Spleen (tissue), 11 donors: ENCODE results near the gene PLXNC1. TPM values are rescaled to one million over a fixed set of nuclear protein-coding genes. Genes with fewer than 3 reads are reported as not detected.
A peak's percentile ranks its signal among the peaks of the same experiment; 100 is the strongest.

Experiments used
- DNase-seq: peaks from one replicate; pipeline ENCODE4 v3.0.0-alpha.2; 2020
- H3K27ac ChIP-seq, 8 donors: fragments of 200-600 bp; sonication (generic) in 7 of 8; 1 replicate in 4 of 8; 2 replicates in 4 of 8; pipeline versions ENCODE4 v1.5.0 to v1.8.0; 2016 to 2021; ENCODE audit warnings: inconsistent platforms in 4 of 8, mild to moderate bottlenecking in 4 of 8, moderate library complexity in 1 of 8
- H3K27me3 ChIP-seq, 7 donors: fragments of 200-600 bp; sonication (generic) in 6 of 7; replicated peaks in 1 of 7; 1 replicate in 4 of 7; 2 replicates in 3 of 7; pipeline versions ENCODE4 v1.5.0 to v1.8.0; 2016 to 2021; ENCODE audit warnings: inconsistent platforms in 3 of 7, mild to moderate bottlenecking in 1 of 7
- H3K36me3 ChIP-seq, 6 donors: fragments of 200-600 bp; sonication (generic) in 5 of 6; 1 replicate in 4 of 6; 2 replicates in 2 of 6; pipeline versions ENCODE4 v1.5.0 to v1.8.0; 2016 to 2021; ENCODE audit warnings: inconsistent platforms in 2 of 6
- H3K4me1 ChIP-seq, 6 donors: fragments of 200-600 bp; sonication (generic) in 5 of 6; 1 replicate in 3 of 6; 2 replicates in 3 of 6; pipeline versions ENCODE4 v1.5.0 to v1.8.0; 2016 to 2021; ENCODE audit warnings: inconsistent platforms in 3 of 6
- H3K4me3 ChIP-seq, 8 donors: fragments of 200-600 bp; sonication (generic) in 7 of 8; 1 replicate in 4 of 8; 2 replicates in 4 of 8; pipeline versions ENCODE4 v1.5.0 to v1.8.0; 2016 to 2021; ENCODE audit warnings: inconsistent platforms in 4 of 8, mild to moderate bottlenecking in 4 of 8, moderate library complexity in 2 of 8
- H3K9me3 ChIP-seq, 8 donors: fragments of 200-600 bp; sonication (generic) in 7 of 8; 1 replicate in 4 of 8; 2 replicates in 4 of 8; pipeline versions ENCODE4 v1.5.0 to v1.8.0; 2016 to 2021; ENCODE audit warnings: inconsistent platforms in 4 of 8
- POLR2A ChIP-seq, 3 donors: fragments of 450-650 bp; IDR thresholded peaks; one replicate each; pipeline ENCODE4 v1.5.1; 2017; ENCODE audit warnings: antibody characterized with exemption in 3 of 3, mild to moderate bottlenecking in 1 of 3
- POLR2AphosphoS5 ChIP-seq, 3 donors: sonication (generic); formaldehyde crosslinking; IDR thresholded peaks; one replicate each; pipeline ENCODE4 v1.5.1; 2017; ENCODE audit warnings: antibody characterized with exemption in 3 of 3
- WGBS, 5 donors: extraction: QIAGEN DNeasy Blood & Tissue Kit in 3 of 5; methylation state at CpG; one replicate each; pipeline versions ENCODE4 v1.1.5 to v1.1.7; 2013 to 2018; 5-methylcytosine and 5-hydroxymethylcytosine counted together
- intact Hi-C: fragments of 100-400 bp; cut with DNase I; formaldehyde crosslinking; loops from one replicate; pipeline ENCODE4 v1.15.0; 2023; ENCODE audit warnings: low total_unique reads
- polyA plus RNA-seq, 3 donors: library from polyadenylated mRNA; stranded (reverse); fragments of 200-250 nt; gene quantifications; one replicate each; pipeline ENCODE4 v1.2.1, GENCODE V29; 2013
- total RNA-seq, 7 donors: library from RNA; depleted of rRNA in 3 of 7; stranded (reverse); fragments of >200 nt in 3 of 7; fragmentation: NEBNext Ultra II Directional in 4 of 7; extraction: Animal tissue kit (Norgen Biotek cat#: 25700) in 4 of 7; gene quantifications; one replicate each; pipeline versions ENCODE4 v1.1.0 to v1.2.1, GENCODE V29; 2016 to 2021
- TF ChIP-seq, protein P1 (sequence below), 11 experiments: fragments of 200-600 bp in 7 of 11; fragments of 450-650 bp in 4 of 11; sonication (generic) in 4 of 11; IDR thresholded peaks in 8 of 11; conservative IDR thresholded peaks in 3 of 11; 1 replicate in 7 of 11; 2 replicates in 4 of 11; pipeline versions ENCODE4 v1.4.0 to v1.8.0; 2016 to 2021; ENCODE audit warnings: antibody characterized with exemption in 11 of 11, inconsistent platforms in 4 of 11, mild to moderate bottlenecking in 1 of 11
- donor health status: healthy with polysubstance abuse.
- donor health status: DM: no; HTN: no; CAD: no; lungs with moderate emphysema.
- donor health status: DM: no; HTN: no; CAD: no.
- donor health status: Bipolar disorder and iron deficiency.
- donor health status: healthy.
- donor health status: DM: no; HTN: no; CAD: no.
- donor health status: DM: yes; HTN: yes; CAD: no.

The PLXNC1 gene
- total and polyA plus RNA-seq, 10 donors = 6.8 to 138 (median 69.7) TPM

- TF ChIP-seq, protein P1, sequence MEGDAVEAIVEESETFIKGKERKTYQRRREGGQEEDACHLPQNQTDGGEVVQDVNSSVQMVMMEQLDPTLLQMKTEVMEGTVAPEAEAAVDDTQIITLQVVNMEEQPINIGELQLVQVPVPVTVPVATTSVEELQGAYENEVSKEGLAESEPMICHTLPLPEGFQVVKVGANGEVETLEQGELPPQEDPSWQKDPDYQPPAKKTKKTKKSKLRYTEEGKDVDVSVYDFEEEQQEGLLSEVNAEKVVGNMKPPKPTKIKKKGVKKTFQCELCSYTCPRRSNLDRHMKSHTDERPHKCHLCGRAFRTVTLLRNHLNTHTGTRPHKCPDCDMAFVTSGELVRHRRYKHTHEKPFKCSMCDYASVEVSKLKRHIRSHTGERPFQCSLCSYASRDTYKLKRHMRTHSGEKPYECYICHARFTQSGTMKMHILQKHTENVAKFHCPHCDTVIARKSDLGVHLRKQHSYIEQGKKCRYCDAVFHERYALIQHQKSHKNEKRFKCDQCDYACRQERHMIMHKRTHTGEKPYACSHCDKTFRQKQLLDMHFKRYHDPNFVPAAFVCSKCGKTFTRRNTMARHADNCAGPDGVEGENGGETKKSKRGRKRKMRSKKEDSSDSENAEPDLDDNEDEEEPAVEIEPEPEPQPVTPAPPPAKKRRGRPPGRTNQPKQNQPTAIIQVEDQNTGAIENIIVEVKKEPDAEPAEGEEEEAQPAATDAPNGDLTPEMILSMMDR (IDR thresholded peaks at IDR 0.05 in 8 of 11, conservative IDR thresholded peaks at IDR 0.05 in 3 of 11) = no peak
- TF ChIP-seq POLR2AphosphoS5 (IDR thresholded peaks at IDR 0.05) = no peak
- no peak for TF ChIP-seq POLR2A (IDR thresholded peaks at IDR 0.05)
- peaks cover 0 to 3% (median 0%) of the 10 kb centered on the region in 8 donors for H3K9me3 ChIP-seq
- no peaks in the 10 kb centered on the region for H3K27me3 ChIP-seq
- no peak overlapping the region for H3K4me3 ChIP-seq
- no peak overlapping the region for H3K27ac ChIP-seq
- WGBS, 5 donors = 91 to 100% (median 97%) methylated on average over 1 of the region's 1 CpG
- peaks cover 0 to 4% (median 0%) of the 10 kb centered on the region in 6 donors for H3K4me1 ChIP-seq
- no peak for DNase-seq
- intact Hi-C loops = no loop called here
- H3K36me3 ChIP-seq = peaks cover 0 to 100% (median 12%) of the 10 kb centered on the region in 6 donors
Observed at GRCh38 chr12:94191811-94192210, 43.4 kb downstream of the PLXNC1 start.

- no peak overlapping the region for H3K4me3 ChIP-seq
- peaks cover 0 to 4% (median 0%) of the 10 kb centered on the region in 6 donors for H3K4me1 ChIP-seq
- no peak overlapping the region for H3K27ac ChIP-seq
- intact Hi-C loops = no loop called here
- TF ChIP-seq POLR2A (IDR thresholded peaks at IDR 0.05) = no peak
- TF ChIP-seq, protein P1 (IDR thresholded peaks at IDR 0.05 in 8 of 11, conservative IDR thresholded peaks at IDR 0.05 in 3 of 11) = no peak
- H3K9me3 ChIP-seq = peaks cover 0 to 3% (median 0%) of the 10 kb centered on the region in 8 donors
- H3K36me3 ChIP-seq = peaks cover 0 to 99% (median 8%) of the 10 kb centered on the region in 6 donors
- no peaks in the 10 kb centered on the region for H3K27me3 ChIP-seq
- DNase-seq = no peak
Observed at GRCh38 chr12:94192506-94192905, 44.1 kb downstream of the PLXNC1 start.

DNA sequence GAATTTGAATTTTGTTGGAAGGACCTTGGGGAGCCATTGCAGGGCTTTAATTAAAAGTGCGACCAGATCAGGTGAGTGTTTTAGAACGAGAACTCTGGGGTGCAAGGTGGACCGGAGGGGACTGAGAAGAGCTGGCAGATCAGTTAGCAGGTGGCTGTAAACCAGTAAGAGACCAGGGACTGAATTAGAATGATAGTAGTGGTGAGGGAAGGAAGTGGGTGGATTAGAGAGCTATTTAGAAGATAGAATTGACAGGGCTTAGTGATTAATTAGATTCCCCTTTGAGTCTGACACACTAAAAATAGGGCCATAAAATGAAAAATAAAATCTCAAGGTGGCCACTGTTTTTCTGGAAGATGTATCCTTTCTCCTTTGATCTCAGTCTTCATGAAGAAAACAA lies 44.8 kb downstream of the PLXNC1 start:
- peaks cover 0 to 99% (median 7%) of the 10 kb centered on the region in 6 donors for H3K36me3 ChIP-seq
- no peaks in the 10 kb centered on the region for H3K27me3 ChIP-seq
- TF ChIP-seq, protein P1 (IDR thresholded peaks at IDR 0.05 in 8 of 11, conservative IDR thresholded peaks at IDR 0.05 in 3 of 11) = no peak
- no peak for TF ChIP-seq POLR2AphosphoS5 (IDR thresholded peaks at IDR 0.05)
- TF ChIP-seq POLR2A (IDR thresholded peaks at IDR 0.05) = no peak
- DNase-seq = no peak
- H3K9me3 ChIP-seq = peaks cover 0 to 3% (median 0%) of the 10 kb centered on the region in 8 donors
- intact Hi-C loops = no loop called here
- no peaks in the 10 kb centered on the region for H3K4me1 ChIP-seq
- H3K4me3 ChIP-seq = no peak overlapping the region
- no peak overlapping the region for H3K27ac ChIP-seq
- WGBS, 5 donors = 37 to 61% (median 49%) methylated on average over 3 of the region's 3 CpGs

- Histone ChIP-seq H3K27ac (no peak overlapping the region), H3K27me3 (no peaks in the 10 kb centered on the region), H3K4me3 (no peak overlapping the region), H3K9me3 (peaks cover 0 to 3% (median 0%) of the 10 kb centered on the region in 8 donors), H3K4me1 (no peaks in the 10 kb centered on the region), H3K36me3 (peaks cover 0 to 99% (median 6%) of the 10 kb centered on the region in 6 donors)
- intact Hi-C loops = no loop called here
- WGBS, 5 donors = 94 to 98% (median 96%) methylated on average over 6 of the region's 6 CpGs
- TF ChIP-seq POLR2AphosphoS5 (IDR thresholded peaks at IDR 0.05) = no peak
- TF ChIP-seq, protein P1 (IDR thresholded peaks at IDR 0.05 in 8 of 11, conservative IDR thresholded peaks at IDR 0.05 in 3 of 11) = peak in 1 of 11 experiments; percentile 24
- DNase-seq = no peak
Observed at GRCh38 chr12:94195483-94195882, 47.1 kb downstream of the PLXNC1 start.
